GM12892 (cell line): ENCODE results near the gene CX3CR1.

Experiments
- POLR2A ChIP-seq: IDR thresholded peaks from 2 replicates; pipeline ENCODE4 v1.6.1; 2011; ENCODE audit warnings: low read depth, low read length, control low read depth
- POLR2AphosphoS5 ChIP-seq: IDR thresholded peaks from 2 replicates; pipeline ENCODE4 v1.6.1; 2011; ENCODE audit warnings: low read depth, low read length, control low read depth

DNA sequence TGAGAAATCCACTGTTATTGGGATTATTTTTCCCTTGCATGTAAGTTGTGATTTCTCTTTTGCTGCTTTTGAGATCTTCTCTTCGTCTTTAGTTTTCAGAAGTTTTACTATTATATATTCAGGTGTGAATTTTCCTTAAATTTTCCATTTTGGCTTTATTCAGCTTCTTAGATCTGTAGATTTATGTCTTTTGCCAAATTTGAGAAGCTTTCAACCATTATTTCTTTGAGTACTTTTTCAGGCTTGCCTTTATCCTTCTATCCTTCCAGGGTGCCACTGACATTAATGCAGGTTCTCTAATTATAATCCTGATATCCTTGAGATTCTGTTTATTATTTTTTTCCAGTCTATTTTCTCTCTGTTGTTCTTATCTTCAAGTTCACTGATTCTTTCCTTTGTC lies 49.4 kb downstream of the CX3CR1 start:
- TF ChIP-seq POLR2A (no peak), POLR2AphosphoS5 (no peak)
